SIG-M5 treated with dmso at 0.1 percent for 504 hours (cell line): ENCODE results near the gene MAP4K3.
"Not testable (repeated sequence)": the region's sequence is repeated elsewhere in the genome, so short reads cannot be mapped to it uniquely, and the experiment has no call there.

Source experiments
- DNase-seq: peaks from one replicate; lab custom pipeline; 2025; ENCODE audit not compliant: unreplicated experiment; lab: John Stamatoyannopoulos, UW

MAP4K3 gene

GRCh38 chr2:39244963-39245625 is 192.0 kb downstream of the MAP4K3 start:
- peak; percentile 76 for DNase-seq

- not testable (repeated sequence) for DNase-seq
Observed at GRCh38 chr2:39244241-39244862, 192.7 kb downstream of the MAP4K3 start.

GRCh38 chr2:39243469-39244123 is 193.5 kb downstream of the MAP4K3 start, which contains the start of gene CDKL4:
TSS of gene CDKL4 (minus strand) at chr2:39243970.
- DNase-seq: no peak

- no peak for DNase-seq
Observed at GRCh38 chr2:39241588-39241987, 195.5 kb downstream of the MAP4K3 start.

- no peak for DNase-seq
Observed at GRCh38 chr2:39240758-39241157, 196.3 kb downstream of the MAP4K3 start.

- DNase-seq: no peak
Observed at GRCh38 chr2:39234754-39235153, 202.3 kb downstream of the MAP4K3 start.

GRCh38 chr2:39232141-39232540 is 204.9 kb downstream of the MAP4K3 start:
- no peak for DNase-seq

GRCh38 chr2:39228413-39229209 is 208.5 kb downstream of the MAP4K3 start:
- DNase-seq: no peak

- peak; percentile 75 for DNase-seq
Observed at GRCh38 chr2:39227628-39228412, 209.3 kb downstream of the MAP4K3 start.

- no peak for DNase-seq
Observed at GRCh38 chr2:39225567-39225966, 211.5 kb downstream of the MAP4K3 start.

GRCh38 chr2:39223909-39224308 is 213.2 kb downstream of the MAP4K3 start:
- no peak for DNase-seq

- DNase-seq: no peak
Observed at GRCh38 chr2:39221459-39221858, 215.6 kb downstream of the MAP4K3 start.

- no peak for DNase-seq
Observed at GRCh38 chr2:39220136-39220535, 216.9 kb downstream of the MAP4K3 start.

GRCh38 chr2:39218391-39218790 is 218.7 kb downstream of the MAP4K3 start:
- DNase-seq: no peak

GRCh38 chr2:39217192-39217550 is 219.9 kb downstream of the MAP4K3 start:
- DNase-seq: no peak

- DNase-seq: no peak
Observed at GRCh38 chr2:39216346-39217191, 220.5 kb downstream of the MAP4K3 start.

- DNase-seq: no peak
Observed at GRCh38 chr2:39215545-39215944, 221.5 kb downstream of the MAP4K3 start.

GRCh38 chr2:39213015-39213414 is 224.1 kb downstream of the MAP4K3 start:
- DNase-seq: no peak

- no peak for DNase-seq
Observed at GRCh38 chr2:39210846-39211245, 226.2 kb downstream of the MAP4K3 start.

GRCh38 chr2:39203382-39203781 is 233.7 kb downstream of the MAP4K3 start:
- no peak for DNase-seq
